Duodenal mucosa (tissue), 2 donors: ENCODE results near the gene MYO18B.

Source experiments
- H3K27ac ChIP-seq: one replicate; pipeline ENCODE4 v1.7.0; 2013; ENCODE audit warnings: low read depth, low read length
- H3K27me3 ChIP-seq, 2 donors: one replicate each; pipeline ENCODE4 v1.7.0; 2013; ENCODE audit warnings: low read length in 2 of 2, control low read depth in 1 of 2; ENCODE audit not compliant: insufficient read depth in 2 of 2, control insufficient read depth in 1 of 2
- H3K36me3 ChIP-seq, 2 donors: one replicate each; pipeline ENCODE4 v1.7.0; 2013; ENCODE audit warnings: low read length in 2 of 2, control low read depth in 1 of 2; ENCODE audit not compliant: insufficient read depth in 2 of 2, control insufficient read depth in 1 of 2
- H3K4me1 ChIP-seq, 2 donors: one replicate each; pipeline ENCODE4 v1.7.0; 2013; ENCODE audit warnings: low read length in 2 of 2, control low read depth in 1 of 2; ENCODE audit not compliant: insufficient read depth in 2 of 2, control insufficient read depth in 1 of 2
- H3K4me3 ChIP-seq, 2 donors: one replicate each; pipeline ENCODE4 v1.7.0; 2013; ENCODE audit warnings: low read length in 2 of 2, low read depth in 1 of 2
- H3K9ac ChIP-seq, 2 donors: one replicate each; pipeline ENCODE4 v1.7.0; 2013; ENCODE audit warnings: low read length in 2 of 2, low read depth in 1 of 2
- H3K9me3 ChIP-seq, 2 donors: one replicate each; pipeline ENCODE4 v1.7.0; 2013; ENCODE audit warnings: low read length in 2 of 2, control low read depth in 1 of 2; ENCODE audit not compliant: control insufficient read depth in 1 of 2

MYO18B gene

DNA sequence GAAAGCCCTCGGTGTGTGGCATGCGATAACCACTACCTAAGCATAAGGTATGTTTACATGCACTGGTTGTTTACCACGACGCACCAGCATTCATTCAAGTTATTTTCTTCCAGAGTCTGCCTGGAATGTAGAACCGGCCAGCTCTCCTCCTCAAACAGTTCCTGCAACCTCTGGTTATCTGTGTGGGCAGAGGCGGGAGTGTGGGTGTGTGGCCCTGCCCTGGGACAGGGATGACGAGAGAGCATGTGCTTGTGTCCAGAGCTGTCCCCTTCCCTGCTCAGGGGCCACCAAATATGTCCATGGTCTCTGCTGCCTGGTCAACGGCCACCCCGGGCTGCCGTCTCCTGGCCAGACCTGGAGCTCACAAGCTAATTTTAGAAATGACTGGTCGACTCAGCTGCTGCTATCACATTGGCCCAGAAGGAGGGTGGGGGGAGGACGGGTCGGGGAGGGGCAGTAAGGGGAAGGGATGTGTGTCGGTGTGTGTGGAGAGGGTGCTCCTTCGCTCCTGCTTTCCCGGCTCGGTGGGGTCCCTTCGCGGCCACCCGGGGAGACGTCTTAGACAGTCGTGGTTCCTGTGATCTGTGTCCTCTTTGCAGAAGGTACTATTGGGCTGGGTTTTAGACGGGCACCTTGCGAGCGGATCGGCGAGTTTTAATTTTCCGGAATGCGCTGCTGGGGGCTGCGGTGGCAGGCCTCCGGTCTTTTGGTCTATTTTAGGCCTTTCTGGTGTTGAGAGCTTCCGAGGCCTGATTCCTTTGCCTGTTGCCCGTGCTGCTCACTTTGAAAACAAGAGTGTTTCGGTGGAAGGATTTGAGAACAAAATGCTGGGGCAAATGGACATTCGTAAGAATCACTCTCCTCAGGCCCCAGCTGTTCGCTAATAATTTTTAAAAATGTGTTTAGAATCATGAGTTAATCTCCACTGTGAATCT is at the start of gene MYO18B:
Gene MYO18B (plus strand): TSS at position 497 of the 935 bp plus-strand sequence. CDS start 18,905 bp downstream, outside the sequence.
- H3K9ac ChIP-seq: no peak within 1 kb of the TSS
- peaks cover 0 to 3% of the 10 kb centered on the region in 2 donors for H3K27me3 ChIP-seq
- no peak within 1 kb of the TSS for H3K4me3 ChIP-seq
- H3K9me3 ChIP-seq: no peaks in the 10 kb centered on the region
- no peak within 1 kb of the TSS for H3K27ac ChIP-seq
- no peaks in the 10 kb centered on the region for H3K36me3 ChIP-seq
- peaks cover 0 to 3% of the 10 kb centered on the region in 2 donors for H3K4me1 ChIP-seq

DNA sequence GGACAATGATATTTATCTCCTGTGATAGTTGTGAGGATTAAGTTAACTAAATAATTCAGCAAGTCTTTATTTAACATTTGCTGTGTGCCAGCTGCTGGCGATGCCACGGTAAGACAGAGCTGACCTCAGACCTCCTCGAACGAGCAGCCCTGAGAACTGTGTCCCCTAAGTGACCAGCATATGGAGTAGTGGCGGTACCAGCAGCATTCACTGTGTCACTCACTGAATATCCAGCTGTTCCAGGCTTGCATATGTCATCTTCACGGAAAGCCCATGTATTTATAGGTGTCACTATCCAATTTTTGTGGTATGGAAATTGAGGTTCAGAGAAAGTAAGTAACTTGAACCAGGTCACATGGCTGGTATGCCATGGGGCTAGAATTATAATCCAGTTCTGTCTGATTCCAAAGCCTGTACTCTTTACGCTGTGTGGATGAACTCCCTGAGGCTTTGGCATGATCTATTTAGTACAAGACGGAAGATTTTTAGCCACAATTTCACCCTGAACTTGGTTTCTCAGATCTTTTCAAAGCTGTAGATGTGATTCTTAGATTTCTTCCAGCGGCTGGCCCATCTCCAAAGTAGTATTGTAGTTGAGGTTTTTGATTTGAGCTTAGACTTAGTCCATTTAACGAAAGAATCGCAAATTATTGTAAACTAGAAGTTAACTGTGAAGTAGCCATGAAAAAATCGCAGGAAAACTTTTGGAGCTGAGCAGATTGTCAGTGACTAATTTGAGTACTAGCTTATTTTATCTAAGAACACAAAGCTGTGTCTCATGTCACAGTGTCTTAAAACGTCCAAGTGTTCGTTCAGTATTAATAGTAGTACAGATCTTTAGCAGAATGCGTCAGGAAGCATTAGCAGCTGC is 49.4 kb upstream of the MYO18B start:
- Histone ChIP-seq H3K27ac (no peak overlapping the region), H3K36me3 (no peaks in the 10 kb centered on the region), H3K27me3 (no peaks in the 10 kb centered on the region), H3K9me3 (no peaks in the 10 kb centered on the region), H3K9ac (no peak overlapping the region), H3K4me3 (no peak overlapping the region), H3K4me1 (no peaks in the 10 kb centered on the region)

DNA sequence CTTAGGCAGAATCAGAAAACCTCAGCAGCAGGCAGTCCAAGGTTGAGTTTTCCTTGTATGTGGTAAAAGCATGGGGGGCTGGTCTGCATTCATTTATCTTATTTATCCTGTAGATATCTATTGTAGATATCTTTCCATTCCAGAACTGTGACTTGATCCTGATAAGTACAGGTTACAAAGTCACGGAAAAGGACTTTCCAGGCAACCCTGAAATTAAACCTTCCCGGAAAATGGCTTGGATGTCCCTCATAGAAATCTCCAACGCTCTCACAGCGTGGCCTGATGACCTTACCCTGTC is 48.8 kb upstream of the MYO18B start:
- Histone ChIP-seq H3K4me1 (no peaks in the 10 kb centered on the region), H3K4me3 (no peak overlapping the region), H3K27ac (no peak overlapping the region), H3K9ac (no peak overlapping the region), H3K27me3 (no peaks in the 10 kb centered on the region), H3K9me3 (no peaks in the 10 kb centered on the region), H3K36me3 (no peaks in the 10 kb centered on the region)

- H3K4me3 ChIP-seq: no peak overlapping the region
- no peak overlapping the region for H3K27ac ChIP-seq
- no peaks in the 10 kb centered on the region for H3K27me3 ChIP-seq
- no peaks in the 10 kb centered on the region for H3K36me3 ChIP-seq
- H3K4me1 ChIP-seq: no peaks in the 10 kb centered on the region
- no peak overlapping the region for H3K9ac ChIP-seq
- no peaks in the 10 kb centered on the region for H3K9me3 ChIP-seq
These were observed 47.6 kb upstream of the MYO18B start for GRCh38 chr22:25694196-25694907.

DNA sequence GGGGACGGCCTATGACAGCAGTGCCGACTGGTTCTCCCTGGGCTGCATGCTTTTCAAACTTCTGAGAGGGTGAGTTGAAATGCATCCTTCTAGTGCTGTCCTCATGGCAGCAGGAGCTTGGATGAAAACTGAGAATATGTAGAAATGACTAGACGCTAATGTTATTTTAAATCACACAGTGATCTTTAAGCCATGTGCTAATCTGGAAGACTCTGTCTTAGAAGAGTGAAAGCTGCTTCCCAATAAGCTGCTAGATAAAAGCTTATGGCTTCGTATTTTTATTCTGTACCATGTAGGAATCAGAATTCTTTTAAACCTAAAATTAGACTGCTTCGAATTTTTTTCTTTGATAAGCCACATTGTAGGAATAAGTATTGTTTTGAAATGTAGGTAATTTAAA is 46.8 kb upstream of the MYO18B start:
- Histone ChIP-seq H3K36me3 (no peaks in the 10 kb centered on the region), H3K27ac (no peak overlapping the region), H3K27me3 (no peaks in the 10 kb centered on the region), H3K9me3 (no peaks in the 10 kb centered on the region), H3K4me3 (no peak overlapping the region), H3K4me1 (no peaks in the 10 kb centered on the region), H3K9ac (no peak overlapping the region)

GRCh38 chr22:25696763-25697162 is 45.2 kb upstream of the MYO18B start:
- H3K4me1 ChIP-seq: no peaks in the 10 kb centered on the region
- no peaks in the 10 kb centered on the region for H3K36me3 ChIP-seq
- H3K27ac ChIP-seq: no peak overlapping the region
- H3K9me3 ChIP-seq: no peaks in the 10 kb centered on the region
- no peak overlapping the region for H3K9ac ChIP-seq
- H3K4me3 ChIP-seq: no peak overlapping the region
- no peaks in the 10 kb centered on the region for H3K27me3 ChIP-seq

DNA sequence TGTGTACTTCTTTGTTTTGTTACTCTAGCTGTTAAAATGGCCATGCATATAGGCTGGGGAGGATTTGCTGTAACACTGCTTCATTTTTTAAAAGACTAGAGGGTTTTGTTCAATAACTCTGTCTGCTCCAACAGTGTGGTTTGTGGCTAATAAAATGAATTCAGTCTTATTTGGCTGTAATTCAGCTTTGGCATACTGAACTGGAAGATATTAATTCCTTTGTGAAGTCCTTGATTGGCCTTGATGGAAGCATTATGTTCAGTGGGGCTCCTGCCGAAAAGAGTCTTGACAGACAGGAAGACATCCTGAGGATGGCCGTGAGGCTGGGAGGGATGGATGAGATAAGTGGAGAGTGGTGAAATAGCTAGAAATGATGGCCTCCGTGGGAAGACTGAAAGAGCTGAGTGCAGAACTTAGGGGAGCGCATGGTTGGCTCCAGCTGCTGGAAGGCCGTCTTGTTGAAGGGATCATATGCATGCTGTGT is 44.8 kb upstream of the MYO18B start:
- no peak overlapping the region for H3K27ac ChIP-seq
- no peak overlapping the region for H3K9ac ChIP-seq
- H3K9me3 ChIP-seq: no peaks in the 10 kb centered on the region
- no peak overlapping the region for H3K4me3 ChIP-seq
- H3K4me1 ChIP-seq: no peaks in the 10 kb centered on the region
- H3K27me3 ChIP-seq: no peaks in the 10 kb centered on the region
- no peaks in the 10 kb centered on the region for H3K36me3 ChIP-seq

- Histone ChIP-seq H3K4me1 (no peaks in the 10 kb centered on the region), H3K36me3 (no peaks in the 10 kb centered on the region), H3K27ac (no peak overlapping the region), H3K9ac (no peak overlapping the region), H3K9me3 (no peaks in the 10 kb centered on the region), H3K27me3 (no peaks in the 10 kb centered on the region), H3K4me3 (no peak overlapping the region)
These were observed 44.0 kb upstream of the MYO18B start for GRCh38 chr22:25697978-25698377.

GRCh38 chr22:25698461-25698860 is 43.5 kb upstream of the MYO18B start:
- Histone ChIP-seq H3K36me3 (no peaks in the 10 kb centered on the region), H3K9me3 (no peaks in the 10 kb centered on the region), H3K9ac (no peak overlapping the region), H3K4me3 (no peak overlapping the region), H3K27ac (no peak overlapping the region), H3K4me1 (no peaks in the 10 kb centered on the region), H3K27me3 (no peaks in the 10 kb centered on the region)
